ENCODE results near the gene GNAZ. TPM values are rescaled to one million over a fixed set of nuclear protein-coding genes. Genes with fewer than 3 reads are reported as not detected.

The GNAZ gene
- total and polyA plus RNA-seq, 2 of the 8 experiments (the other 6 are each of a cell fraction or from before 2014, with no cell fraction given), result 6.6 to 9.6 TPM

DNA sequence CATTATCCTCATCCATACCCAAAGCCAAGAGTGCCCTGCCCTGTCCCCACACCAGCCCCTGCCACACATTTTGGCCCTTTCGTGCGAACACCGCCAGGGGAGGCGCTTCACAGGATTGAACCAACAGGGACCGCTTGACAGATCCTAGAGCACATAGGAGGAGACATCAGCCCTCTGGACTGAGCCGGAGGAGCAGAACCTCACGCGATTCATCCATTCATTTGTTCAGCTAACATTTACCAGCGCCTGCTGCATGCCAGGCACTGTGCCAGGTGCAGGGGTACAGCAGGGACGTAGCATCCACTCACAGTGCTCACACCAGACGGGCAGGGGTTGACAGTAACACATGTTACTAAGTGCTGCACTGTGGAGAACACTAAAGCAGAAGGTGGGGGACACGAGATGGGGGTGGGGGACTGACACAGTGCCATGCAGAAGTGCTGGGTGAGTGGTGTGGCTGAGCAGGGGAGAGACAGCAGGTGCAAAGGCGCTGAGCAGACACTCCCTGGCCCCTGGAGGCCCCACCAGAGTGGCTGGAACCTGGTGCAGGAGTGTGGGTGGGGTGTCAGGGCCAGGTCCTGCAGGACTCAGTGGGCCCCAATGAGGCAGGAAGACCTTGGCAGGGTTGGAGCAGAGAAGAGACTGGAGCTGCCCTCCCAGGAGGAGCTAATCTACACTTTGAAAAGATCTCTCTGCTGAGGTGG lies 3.4 kb downstream of the GNAZ start:
- Histone ChIP-seq H3K56ac (replicated peaks; ENCODE audit: insufficient read length, low read depth, low read length) (no peak overlapping the region), H3K9me3 (ENCODE audit: insufficient read depth in 2 of 2, low read depth in 1 of 2, low read length in 1 of 2) (no peaks in the 10 kb centered on the region), H3K4ac (replicated peaks; ENCODE audit: insufficient read length, low read depth, low read length) (no peak overlapping the region), H2AK5ac (ENCODE audit: low read depth, low read length) (no peak overlapping the region), H3K27ac (ENCODE audit: low read depth, low read length) (no peak overlapping the region), H4K20me1 (replicated peaks in 1 of 2; ENCODE audit: control insufficient read depth in 1 of 2, insufficient read depth in 2 of 2, low read length in 2 of 2) (peaks cover 6 to 22% of the 10 kb centered on the region in 2 experiments), H3K9ac (replicated peaks in 1 of 4; ENCODE audit: extremely low read depth in 1 of 4, low read depth in 3 of 4, low read length in 3 of 4) (no peak overlapping the region), H2BK20ac (ENCODE audit: low read length) (no peak overlapping the region), H3K23me2 (ENCODE audit: low read depth, low read length) (peaks cover 11% of the 10 kb centered on the region; the same call in 1 of the 2 replicates), H4K91ac (replicated peaks; ENCODE audit: insufficient read length, low read length) (no peak overlapping the region), H2BK12ac (ENCODE audit: low read depth, low read length) (no peak overlapping the region), H3K36me3 (ENCODE audit: control insufficient read depth in 2 of 4, insufficient read depth in 4 of 4, low read length in 3 of 4) (no peaks in the 10 kb centered on the region), H2AFZ (ENCODE audit: low read length) (no peak overlapping the region), H3K23ac (ENCODE audit: insufficient read length) (no peak overlapping the region), H3K27me3 (replicated peaks in 1 of 4; ENCODE audit: control insufficient read depth in 3 of 4, extremely low read depth in 1 of 4, insufficient read depth in 3 of 4, low read length in 3 of 4) (peaks cover 4 to 32% (median 27%) of the 10 kb centered on the region in 4 experiments), H3K4me3 (ENCODE audit: extremely low read depth in 1 of 4, insufficient read depth in 2 of 4, low read depth in 3 of 4, low read length in 4 of 4) (no peak overlapping the region), H2BK5ac (ENCODE audit: low read depth, low read length) (no peak overlapping the region), H4K5ac (ENCODE audit: insufficient read length, low read depth, low read length) (no peak overlapping the region), H2BK15ac (ENCODE audit: low read length) (no peak overlapping the region), H3K79me1 (ENCODE audit: low read depth, low read length) (no peaks in the 10 kb centered on the region; the same call in 1 of the 2 replicates), H4K8ac (ENCODE audit: extremely low read depth, insufficient read depth, low read length) (no peak overlapping the region), H3K79me2 (ENCODE audit: control insufficient read depth in 1 of 2, insufficient read depth in 2 of 2, low read length in 2 of 2) (no peaks in the 10 kb centered on the region), H3K4me1 (replicated peaks in 1 of 4; ENCODE audit: control insufficient read depth in 3 of 4, insufficient read depth in 4 of 4, low read length in 3 of 4) (peaks cover 0 to 10% (median 5%) of the 10 kb centered on the region in 4 experiments; a peak in 5 of 7 replicates), H3K18ac (ENCODE audit: extremely low read depth, low read length) (no peak overlapping the region), H2BK120ac (replicated peaks; ENCODE audit: low read depth, low read length) (no peak overlapping the region), H3K14ac (ENCODE audit: insufficient read length) (no peak overlapping the region), H3K4me2 (ENCODE audit: insufficient read depth in 1 of 2, low read depth in 2 of 2, low read length in 2 of 2) (no peak overlapping the region)
- ChIA-PET POLR2A (ENCODE audit: partially characterized antibody) (no interaction called here), CTCF (ENCODE audit: partially characterized antibody) (interaction anchor here (0.7 to 1.8 kb wide), 5 partner anchors 9 to 64 kb away, joined by 3 read pairs; no protein-coding TSS in a partner anchor)
- 87% methylated on average over 12 of the region's 13 CpGs; no CpG with 5 or more reads in 1 of the 2 experiments for whole genome bisulfite sequencing, 2 experiments (ENCODE audit: extremely low coverage in 1 of 2, insufficient coverage in 1 of 2, insufficient read length in 1 of 2, insufficient replicate concordance in 2 of 2, low coverage in 1 of 2, low lambda C conversion rate in 2 of 2, missing lambda C conversion rate in 1 of 2)
- no peak for FAIRE-seq
- DNase-seq (ENCODE audit: low read depth in 1 of 2, low spot score in 2 of 2), result no peak
- TF ChIP-seq YY1 (IDR thresholded peaks at IDR 0.05; ENCODE audit: low read depth, low read length) (no peak), CREB1 (IDR thresholded peaks at IDR 0.05) (no peak), CTBP2 (IDR thresholded peaks at IDR 0.05; ENCODE audit: borderline replicate concordance, insufficient read depth, insufficient read length, low read length) (no peak), GABPA (IDR thresholded peaks at IDR 0.05; ENCODE audit: borderline replicate concordance, insufficient read depth, low read length) (no peak), ZNF274 (IDR thresholded peaks at IDR 0.05; ENCODE audit: borderline replicate concordance, extremely low read depth, low read length) (no peak), CEBPB (IDR thresholded peaks at IDR 0.05; ENCODE audit: low read depth, low read length) (no peak), GTF2F1 (IDR thresholded peaks at IDR 0.05; ENCODE audit: borderline replicate concordance, low read depth, low read length) (no peak), KDM5A (IDR thresholded peaks at IDR 0.05; ENCODE audit: low read length) (no peak), BRCA1 (IDR thresholded peaks at IDR 0.05; ENCODE audit: low read depth, low read length) (no peak), BACH1 (IDR thresholded peaks at IDR 0.05; ENCODE audit: low read length) (no peak)
- TF ChIP-seq, protein P1, sequence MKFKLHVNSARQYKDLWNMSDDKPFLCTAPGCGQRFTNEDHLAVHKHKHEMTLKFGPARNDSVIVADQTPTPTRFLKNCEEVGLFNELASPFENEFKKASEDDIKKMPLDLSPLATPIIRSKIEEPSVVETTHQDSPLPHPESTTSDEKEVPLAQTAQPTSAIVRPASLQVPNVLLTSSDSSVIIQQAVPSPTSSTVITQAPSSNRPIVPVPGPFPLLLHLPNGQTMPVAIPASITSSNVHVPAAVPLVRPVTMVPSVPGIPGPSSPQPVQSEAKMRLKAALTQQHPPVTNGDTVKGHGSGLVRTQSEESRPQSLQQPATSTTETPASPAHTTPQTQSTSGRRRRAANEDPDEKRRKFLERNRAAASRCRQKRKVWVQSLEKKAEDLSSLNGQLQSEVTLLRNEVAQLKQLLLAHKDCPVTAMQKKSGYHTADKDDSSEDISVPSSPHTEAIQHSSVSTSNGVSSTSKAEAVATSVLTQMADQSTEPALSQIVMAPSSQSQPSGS (IDR thresholded peaks at IDR 0.05; ENCODE audit: low read length), result no peak
